ENCODE data around the gene PAQR5.

The PAQR5 gene

DNA sequence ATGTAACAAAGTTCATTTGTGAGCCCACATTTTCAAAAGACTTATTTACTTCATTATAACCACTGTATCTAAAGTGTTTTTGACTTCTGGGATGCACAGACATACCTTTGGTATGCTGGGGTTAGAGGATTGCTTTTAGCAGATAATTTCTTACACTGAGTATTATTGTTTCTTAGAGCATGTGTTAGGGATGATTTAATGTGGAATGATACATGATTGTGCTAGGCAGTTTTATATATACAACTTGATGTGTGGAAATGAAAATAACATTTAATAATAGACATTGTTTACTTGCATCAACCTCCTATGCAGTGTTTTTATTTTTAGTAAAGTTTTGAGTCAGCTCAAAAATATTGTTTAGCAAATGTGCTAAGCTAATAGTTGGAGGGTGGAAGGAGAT lies 118.9 kb downstream of the PAQR5 start:
- no peak for TF ChIP-seq TEAD4 (IDR thresholded peaks at IDR 0.05)
- no peak for TF ChIP-seq ZBTB7A (IDR thresholded peaks at IDR 0.05; ENCODE audit: low read depth)

DNA sequence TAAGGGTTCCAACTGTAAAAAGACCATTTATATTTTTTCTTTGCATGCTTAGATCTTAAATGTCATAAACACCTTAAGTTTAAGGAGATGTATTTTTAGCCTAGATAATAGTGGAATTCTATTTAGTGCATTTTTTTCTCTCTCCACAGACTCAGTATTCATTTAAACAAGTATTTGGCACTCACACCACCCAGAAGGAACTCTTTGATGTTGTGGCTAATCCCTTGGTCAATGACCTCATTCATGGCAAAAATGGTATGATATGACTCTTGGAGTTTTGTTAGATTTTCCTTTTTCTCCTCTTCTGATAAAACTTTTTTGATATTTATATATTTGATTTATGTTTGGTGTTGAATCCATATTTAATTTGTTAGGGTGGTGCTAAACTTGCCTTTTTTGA lies 122.8 kb downstream of the PAQR5 start:
- TF ChIP-seq, protein P1, sequence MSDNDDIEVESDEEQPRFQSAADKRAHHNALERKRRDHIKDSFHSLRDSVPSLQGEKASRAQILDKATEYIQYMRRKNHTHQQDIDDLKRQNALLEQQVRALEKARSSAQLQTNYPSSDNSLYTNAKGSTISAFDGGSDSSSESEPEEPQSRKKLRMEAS (IDR thresholded peaks at IDR 0.05): no peak
- no peak for TF ChIP-seq TAF1 (IDR thresholded peaks at IDR 0.05; ENCODE audit: low read depth)
- TF ChIP-seq CEBPB (IDR thresholded peaks at IDR 0.05): no peak
- no peak for TF ChIP-seq EGR1 (IDR thresholded peaks at IDR 0.05)
- TF ChIP-seq ZBTB7A (IDR thresholded peaks at IDR 0.05; ENCODE audit: low read depth): no peak
- no peak for TF ChIP-seq FOXM1 (IDR thresholded peaks at IDR 0.05; ENCODE audit: borderline replicate concordance, low read depth)
- TF ChIP-seq, protein P2, sequence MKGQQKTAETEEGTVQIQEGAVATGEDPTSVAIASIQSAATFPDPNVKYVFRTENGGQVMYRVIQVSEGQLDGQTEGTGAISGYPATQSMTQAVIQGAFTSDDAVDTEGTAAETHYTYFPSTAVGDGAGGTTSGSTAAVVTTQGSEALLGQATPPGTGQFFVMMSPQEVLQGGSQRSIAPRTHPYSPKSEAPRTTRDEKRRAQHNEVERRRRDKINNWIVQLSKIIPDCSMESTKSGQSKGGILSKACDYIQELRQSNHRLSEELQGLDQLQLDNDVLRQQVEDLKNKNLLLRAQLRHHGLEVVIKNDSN (IDR thresholded peaks at IDR 0.05): no peak
- TF ChIP-seq TEAD4 (IDR thresholded peaks at IDR 0.05): no peak
- TF ChIP-seq CREB1 (IDR thresholded peaks at IDR 0.05; ENCODE audit: low read depth): no peak
- TF ChIP-seq RAD21 (IDR thresholded peaks at IDR 0.05; ENCODE audit: low read depth): no peak
- no peak for TF ChIP-seq YY1 (IDR thresholded peaks at IDR 0.05; ENCODE audit: low read depth)

DNA sequence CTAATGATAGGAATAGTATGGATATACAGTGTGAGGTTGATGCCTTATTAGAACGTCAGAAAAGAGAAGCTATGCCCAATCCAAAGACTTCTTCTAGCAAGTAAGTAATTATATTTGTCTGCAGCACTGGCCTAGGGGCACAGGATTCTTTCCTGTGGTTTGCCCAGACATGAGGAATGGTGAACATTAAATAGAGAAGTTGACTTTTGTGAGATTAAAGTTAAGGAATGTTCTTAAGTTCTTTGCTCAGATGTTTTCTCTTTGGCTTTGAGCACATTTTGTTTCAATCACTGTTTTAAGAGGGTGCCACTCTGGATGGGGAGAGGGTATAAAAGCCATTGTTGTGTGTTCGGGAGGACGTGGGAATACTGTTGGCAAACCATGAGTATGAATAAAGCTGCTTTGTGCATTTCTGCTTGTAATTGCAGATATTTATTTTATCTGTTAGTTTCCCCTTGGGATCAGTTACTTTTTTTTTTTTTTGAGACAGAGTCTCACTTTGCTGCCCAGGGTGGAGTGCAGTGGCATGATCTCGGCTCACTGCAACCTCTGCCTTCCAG lies 123.7 kb downstream of the PAQR5 start:
- TF ChIP-seq EGR1 (IDR thresholded peaks at IDR 0.05) (no peak), TEAD4 (IDR thresholded peaks at IDR 0.05) (no peak), TCF12 (IDR thresholded peaks at IDR 0.05; ENCODE audit: low read depth) (no peak), TAF1 (IDR thresholded peaks at IDR 0.05; ENCODE audit: low read depth) (no peak), EP300 (IDR thresholded peaks at IDR 0.05; ENCODE audit: borderline replicate concordance) (no peak), ZBTB7A (IDR thresholded peaks at IDR 0.05; ENCODE audit: low read depth) (no peak), FOXM1 (IDR thresholded peaks at IDR 0.05; ENCODE audit: borderline replicate concordance, low read depth) (no peak), NFIC (IDR thresholded peaks at IDR 0.05) (no peak), CREB1 (IDR thresholded peaks at IDR 0.05; ENCODE audit: low read depth) (no peak)
- TF ChIP-seq, protein P1 (IDR thresholded peaks at IDR 0.05): no peak
- TF ChIP-seq, protein P3, sequence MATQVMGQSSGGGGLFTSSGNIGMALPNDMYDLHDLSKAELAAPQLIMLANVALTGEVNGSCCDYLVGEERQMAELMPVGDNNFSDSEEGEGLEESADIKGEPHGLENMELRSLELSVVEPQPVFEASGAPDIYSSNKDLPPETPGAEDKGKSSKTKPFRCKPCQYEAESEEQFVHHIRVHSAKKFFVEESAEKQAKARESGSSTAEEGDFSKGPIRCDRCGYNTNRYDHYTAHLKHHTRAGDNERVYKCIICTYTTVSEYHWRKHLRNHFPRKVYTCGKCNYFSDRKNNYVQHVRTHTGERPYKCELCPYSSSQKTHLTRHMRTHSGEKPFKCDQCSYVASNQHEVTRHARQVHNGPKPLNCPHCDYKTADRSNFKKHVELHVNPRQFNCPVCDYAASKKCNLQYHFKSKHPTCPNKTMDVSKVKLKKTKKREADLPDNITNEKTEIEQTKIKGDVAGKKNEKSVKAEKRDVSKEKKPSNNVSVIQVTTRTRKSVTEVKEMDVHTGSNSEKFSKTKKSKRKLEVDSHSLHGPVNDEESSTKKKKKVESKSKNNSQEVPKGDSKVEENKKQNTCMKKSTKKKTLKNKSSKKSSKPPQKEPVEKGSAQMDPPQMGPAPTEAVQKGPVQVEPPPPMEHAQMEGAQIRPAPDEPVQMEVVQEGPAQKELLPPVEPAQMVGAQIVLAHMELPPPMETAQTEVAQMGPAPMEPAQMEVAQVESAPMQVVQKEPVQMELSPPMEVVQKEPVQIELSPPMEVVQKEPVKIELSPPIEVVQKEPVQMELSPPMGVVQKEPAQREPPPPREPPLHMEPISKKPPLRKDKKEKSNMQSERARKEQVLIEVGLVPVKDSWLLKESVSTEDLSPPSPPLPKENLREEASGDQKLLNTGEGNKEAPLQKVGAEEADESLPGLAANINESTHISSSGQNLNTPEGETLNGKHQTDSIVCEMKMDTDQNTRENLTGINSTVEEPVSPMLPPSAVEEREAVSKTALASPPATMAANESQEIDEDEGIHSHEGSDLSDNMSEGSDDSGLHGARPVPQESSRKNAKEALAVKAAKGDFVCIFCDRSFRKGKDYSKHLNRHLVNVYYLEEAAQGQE (IDR thresholded peaks at IDR 0.05; ENCODE audit: low read depth): no peak

DNA sequence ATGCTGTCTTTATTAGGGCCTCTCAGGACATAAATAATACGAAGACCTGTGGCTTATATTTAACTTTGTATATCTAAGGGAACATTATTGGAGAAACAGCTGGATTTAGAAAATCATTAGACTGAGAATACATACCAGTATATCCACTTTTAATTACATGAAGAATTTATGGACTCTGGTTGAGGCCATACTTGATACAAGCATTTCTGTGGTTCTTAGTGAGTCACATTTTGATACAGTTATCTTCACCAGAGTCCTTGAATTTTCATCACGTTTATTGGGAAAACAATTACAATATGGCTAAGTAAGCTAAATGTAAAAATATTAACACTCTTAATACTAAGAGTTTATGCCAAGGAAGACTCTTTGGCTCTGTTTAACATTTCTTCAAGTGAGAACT lies 125.3 kb downstream of the PAQR5 start:
- no peak for TF ChIP-seq TEAD4 (IDR thresholded peaks at IDR 0.05)
- TF ChIP-seq, protein P1 (IDR thresholded peaks at IDR 0.05): no peak
- no peak for TF ChIP-seq TCF12 (IDR thresholded peaks at IDR 0.05; ENCODE audit: low read depth)
- TF ChIP-seq TAF1 (IDR thresholded peaks at IDR 0.05; ENCODE audit: low read depth): no peak
- no peak for TF ChIP-seq RAD21 (IDR thresholded peaks at IDR 0.05; ENCODE audit: low read depth)
- TF ChIP-seq FOXM1 (IDR thresholded peaks at IDR 0.05; ENCODE audit: borderline replicate concordance, low read depth): no peak
- TF ChIP-seq EGR1 (IDR thresholded peaks at IDR 0.05): no peak
- TF ChIP-seq, protein P3 (IDR thresholded peaks at IDR 0.05; ENCODE audit: low read depth): no peak
- TF ChIP-seq NFIC (IDR thresholded peaks at IDR 0.05): no peak
- no peak for TF ChIP-seq CREB1 (IDR thresholded peaks at IDR 0.05; ENCODE audit: low read depth)
- no peak for TF ChIP-seq YY1 (IDR thresholded peaks at IDR 0.05; ENCODE audit: low read depth)
- no peak for TF ChIP-seq EP300 (IDR thresholded peaks at IDR 0.05; ENCODE audit: borderline replicate concordance)
- TF ChIP-seq, protein P2 (IDR thresholded peaks at IDR 0.05): no peak

DNA sequence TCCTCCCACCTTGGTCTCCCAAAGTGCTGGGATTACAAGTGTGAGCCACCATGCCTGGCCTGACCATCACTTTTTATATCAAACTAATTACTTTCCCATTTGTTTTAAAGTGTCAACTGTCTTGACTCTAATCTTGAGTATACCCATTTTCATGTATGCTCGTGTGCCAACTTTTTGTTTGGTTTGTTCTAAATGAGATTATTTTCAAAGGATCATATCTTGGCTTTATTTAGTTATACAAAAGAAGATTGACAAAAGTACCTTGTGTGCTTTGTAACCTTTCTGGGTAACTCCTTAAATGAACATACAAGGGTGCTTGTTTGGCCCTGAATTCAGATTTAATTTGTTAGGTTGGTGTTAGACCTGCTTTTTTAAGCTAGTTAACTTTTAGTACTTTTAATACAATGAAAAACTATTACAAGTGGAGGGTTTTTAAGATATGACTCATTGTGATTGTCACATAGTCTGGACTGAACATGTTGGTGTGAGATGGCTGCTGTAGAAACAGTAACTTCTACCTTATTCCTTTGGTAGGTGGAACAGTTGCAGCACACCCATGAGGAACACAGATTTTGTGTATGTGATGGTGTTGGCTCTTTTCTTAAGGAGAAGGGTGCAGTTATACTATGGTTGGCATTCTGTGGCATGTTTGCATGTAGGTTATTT lies 126.2 kb downstream of the PAQR5 start:
- TF ChIP-seq FOXM1 (IDR thresholded peaks at IDR 0.05; ENCODE audit: borderline replicate concordance, low read depth): no peak
- no peak for TF ChIP-seq TCF12 (IDR thresholded peaks at IDR 0.05; ENCODE audit: low read depth)
- no peak for TF ChIP-seq TAF1 (IDR thresholded peaks at IDR 0.05; ENCODE audit: low read depth)
- no peak for TF ChIP-seq CREB1 (IDR thresholded peaks at IDR 0.05; ENCODE audit: low read depth)
- TF ChIP-seq ZBTB7A (IDR thresholded peaks at IDR 0.05; ENCODE audit: low read depth): no peak
- TF ChIP-seq NFIC (IDR thresholded peaks at IDR 0.05): no peak
- no peak for TF ChIP-seq EGR1 (IDR thresholded peaks at IDR 0.05)
- TF ChIP-seq, protein P2 (IDR thresholded peaks at IDR 0.05): no peak
- TF ChIP-seq, protein P1 (IDR thresholded peaks at IDR 0.05): no peak
- no peak for TF ChIP-seq EP300 (IDR thresholded peaks at IDR 0.05; ENCODE audit: borderline replicate concordance)
- TF ChIP-seq TEAD4 (IDR thresholded peaks at IDR 0.05): no peak
- TF ChIP-seq CEBPB (IDR thresholded peaks at IDR 0.05): no peak
- no peak for TF ChIP-seq YY1 (IDR thresholded peaks at IDR 0.05; ENCODE audit: low read depth)
